ES-I3 (cell line): ENCODE results near the gene LRP1.

Experiments used
- H3K36me3 ChIP-seq: 2 replicates; pipeline ENCODE4 v1.6.1; 2013; ENCODE audit warnings: mild to moderate bottlenecking, low read length, control low read depth, moderate library complexity; ENCODE audit not compliant: insufficient read depth
- H3K4me1 ChIP-seq: 2 replicates; pipeline ENCODE4 v1.6.1; 2013; ENCODE audit warnings: mild to moderate bottlenecking, control low read depth, low read length; ENCODE audit not compliant: insufficient read depth
- H3K9ac ChIP-seq: 2 replicates; pipeline ENCODE4 v1.6.1; 2013; ENCODE audit warnings: low read depth, mild to moderate bottlenecking, low read length, moderate library complexity
- H3K9me3 ChIP-seq: 2 replicates; pipeline ENCODE4 v1.6.1; 2013; ENCODE audit warnings: mild to moderate bottlenecking, low read length, moderate library complexity; ENCODE audit not compliant: control insufficient read depth, insufficient read depth

The LRP1 gene

DNA sequence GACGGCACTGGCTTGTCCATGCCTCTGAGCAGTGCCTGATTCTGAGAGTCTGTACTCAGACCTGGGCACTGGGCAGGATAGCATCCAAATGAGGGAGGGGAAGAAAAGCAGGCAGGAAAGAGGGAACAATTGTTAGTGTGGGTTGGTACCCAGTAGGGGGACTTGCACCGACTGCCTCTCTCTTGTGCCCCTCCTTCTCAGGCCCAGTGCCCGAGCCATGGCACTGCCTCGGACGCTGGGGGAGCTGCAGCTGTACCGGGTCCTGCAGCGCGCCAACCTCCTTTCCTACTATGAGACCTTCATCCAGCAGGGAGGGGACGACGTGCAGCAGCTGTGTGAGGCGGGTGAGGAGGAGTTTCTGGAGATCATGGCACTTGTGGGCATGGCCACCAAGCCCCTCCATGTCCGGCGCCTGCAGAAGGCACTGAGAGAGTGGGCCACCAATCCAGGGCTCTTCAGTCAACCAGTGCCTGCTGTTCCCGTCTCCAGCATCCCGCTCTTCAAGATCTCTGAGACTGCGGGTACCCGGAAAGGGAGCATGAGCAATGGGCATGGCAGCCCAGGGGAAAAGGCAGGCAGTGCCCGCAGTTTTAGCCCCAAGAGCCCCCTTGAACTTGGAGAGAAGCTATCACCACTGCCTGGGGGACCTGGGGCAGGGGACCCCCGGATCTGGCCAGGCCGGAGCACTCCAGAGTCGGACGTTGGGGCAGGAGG is 37.2 kb upstream of the LRP1 start:
- Histone ChIP-seq H3K9me3 (no peaks in the 10 kb centered on the region), H3K4me1 (peaks cover 22% of the 10 kb centered on the region), H3K36me3 (no peaks in the 10 kb centered on the region), H3K9ac (no peak overlapping the region)

DNA sequence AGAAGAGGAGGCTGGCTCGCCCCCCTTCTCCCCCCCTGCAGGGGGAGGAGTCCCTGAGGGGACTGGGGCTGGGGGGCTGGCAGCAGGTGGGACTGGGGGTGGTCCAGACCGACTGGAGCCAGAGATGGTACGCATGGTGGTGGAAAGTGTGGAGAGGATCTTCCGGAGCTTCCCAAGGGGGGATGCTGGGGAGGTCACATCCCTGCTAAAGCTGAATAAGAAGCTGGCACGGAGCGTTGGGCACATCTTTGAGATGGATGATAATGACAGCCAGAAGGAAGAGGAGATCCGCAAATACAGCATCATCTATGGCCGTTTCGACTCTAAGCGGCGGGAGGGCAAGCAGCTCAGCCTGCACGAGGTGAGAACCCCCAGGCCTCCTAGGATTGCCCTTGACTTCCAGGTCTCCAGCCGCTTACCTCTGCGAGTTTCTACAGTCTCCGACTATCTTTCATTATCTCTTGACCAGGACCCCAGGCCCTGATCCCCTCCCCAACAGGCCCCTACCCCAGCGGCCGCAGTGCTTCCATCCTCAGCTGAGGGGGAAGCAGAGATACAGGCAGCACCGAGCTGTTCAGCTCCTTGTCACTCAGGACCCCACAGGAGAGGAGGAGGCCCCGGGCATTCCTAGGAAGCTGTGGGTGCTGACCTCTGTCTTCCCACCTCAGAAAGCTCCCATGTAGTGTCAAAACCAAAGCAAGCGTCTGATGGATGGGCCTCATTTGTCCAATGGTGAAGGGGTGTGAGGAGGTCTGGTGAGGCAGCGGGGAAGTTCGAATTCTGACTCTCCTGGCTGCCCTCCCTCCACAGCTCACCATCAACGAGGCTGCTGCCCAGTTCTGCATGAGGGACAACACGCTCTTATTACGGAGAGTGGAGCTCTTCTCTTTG is 36.4 kb upstream of the LRP1 start:
- Histone ChIP-seq H3K4me1 (peaks cover 26% of the 10 kb centered on the region), H3K36me3 (no peaks in the 10 kb centered on the region), H3K9ac (no peak overlapping the region), H3K9me3 (no peaks in the 10 kb centered on the region)

- no peaks in the 10 kb centered on the region for H3K9me3 ChIP-seq
- no peak overlapping the region for H3K9ac ChIP-seq
- peaks cover 26% of the 10 kb centered on the region for H3K4me1 ChIP-seq
- H3K36me3 ChIP-seq: peaks cover 3% of the 10 kb centered on the region; the same call in 1 of the 2 replicates
Observed at GRCh38 chr12:57092529-57092862, 35.8 kb upstream of the LRP1 start.

DNA sequence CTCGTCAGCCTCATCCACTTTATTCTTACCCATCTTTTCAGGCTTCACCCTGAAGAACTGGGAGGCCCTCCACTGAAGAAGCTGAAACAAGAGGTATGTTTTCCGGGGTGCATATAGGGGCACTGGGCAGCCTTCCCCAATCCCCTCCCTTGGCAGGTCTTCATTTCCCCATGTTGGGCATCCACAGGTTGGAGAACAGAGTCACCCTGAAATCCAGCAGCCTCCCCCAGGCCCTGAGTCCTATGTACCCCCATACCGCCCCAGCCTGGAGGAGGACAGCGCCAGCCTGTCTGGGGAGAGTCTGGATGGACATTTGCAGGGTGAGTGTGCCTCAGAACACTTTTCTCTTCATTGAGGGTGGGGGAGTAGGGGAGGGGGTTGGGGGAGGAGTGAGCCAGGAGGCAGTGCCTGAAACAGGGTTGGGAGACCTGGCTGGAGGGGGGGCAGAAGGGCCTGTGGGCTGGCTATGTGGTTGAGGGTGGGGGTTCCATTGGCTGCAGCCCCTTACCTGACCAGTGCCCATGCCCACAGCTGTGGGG is 35.3 kb upstream of the LRP1 start:
- Histone ChIP-seq H3K4me1 (peaks cover 26% of the 10 kb centered on the region), H3K9me3 (no peaks in the 10 kb centered on the region), H3K9ac (no peak overlapping the region), H3K36me3 (peaks cover 3% of the 10 kb centered on the region; the same call in 1 of the 2 replicates)

- H3K36me3 ChIP-seq: peaks cover 3% of the 10 kb centered on the region; the same call in 1 of the 2 replicates
- H3K9ac ChIP-seq: peak overlapping the region; percentile 42; the same call in 1 of the 2 replicates
- peaks cover 26% of the 10 kb centered on the region for H3K4me1 ChIP-seq
- H3K9me3 ChIP-seq: no peaks in the 10 kb centered on the region
Observed at GRCh38 chr12:57093415-57094207, 34.7 kb upstream of the LRP1 start.

- Histone ChIP-seq H3K9me3 (no peaks in the 10 kb centered on the region), H3K9ac (0 out of 2 replicates have a peak overlapping the region, but pooled peaks have one; percentile 13), H3K4me1 (peaks cover 26% of the 10 kb centered on the region), H3K36me3 (peaks cover 3% of the 10 kb centered on the region; the same call in 1 of the 2 replicates)
Observed at GRCh38 chr12:57094208-57095160, 33.8 kb upstream of the LRP1 start.

DNA sequence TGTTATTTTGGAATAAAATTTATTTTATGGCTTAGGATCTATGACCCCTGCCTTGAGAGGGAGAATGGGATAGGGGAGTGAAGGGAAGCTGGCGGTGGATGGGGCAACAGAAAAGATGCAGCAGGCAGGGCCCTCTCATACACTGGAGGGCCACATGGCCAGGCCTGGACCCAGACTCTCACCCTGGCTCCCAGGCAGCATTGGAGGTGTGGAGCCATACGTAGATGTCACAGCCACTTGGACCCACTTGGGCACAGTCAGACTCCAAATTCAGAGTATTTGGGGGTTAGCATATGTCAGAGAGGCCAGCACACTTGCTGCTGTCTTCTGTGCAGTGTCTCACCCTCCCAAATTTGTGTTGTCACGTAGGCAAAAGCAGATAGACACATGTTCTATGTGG is 32.8 kb upstream of the LRP1 start:
- Histone ChIP-seq H3K36me3 (peaks cover 3% of the 10 kb centered on the region; the same call in 1 of the 2 replicates), H3K4me1 (peaks cover 26% of the 10 kb centered on the region), H3K9ac (no peak overlapping the region), H3K9me3 (no peaks in the 10 kb centered on the region)

GRCh38 chr12:57096099-57096572 is 32.1 kb upstream of the LRP1 start:
- H3K9ac ChIP-seq: no peak overlapping the region
- peaks cover 3% of the 10 kb centered on the region; the same call in 1 of the 2 replicates for H3K36me3 ChIP-seq
- H3K9me3 ChIP-seq: no peaks in the 10 kb centered on the region
- H3K4me1 ChIP-seq: peaks cover 26% of the 10 kb centered on the region

DNA sequence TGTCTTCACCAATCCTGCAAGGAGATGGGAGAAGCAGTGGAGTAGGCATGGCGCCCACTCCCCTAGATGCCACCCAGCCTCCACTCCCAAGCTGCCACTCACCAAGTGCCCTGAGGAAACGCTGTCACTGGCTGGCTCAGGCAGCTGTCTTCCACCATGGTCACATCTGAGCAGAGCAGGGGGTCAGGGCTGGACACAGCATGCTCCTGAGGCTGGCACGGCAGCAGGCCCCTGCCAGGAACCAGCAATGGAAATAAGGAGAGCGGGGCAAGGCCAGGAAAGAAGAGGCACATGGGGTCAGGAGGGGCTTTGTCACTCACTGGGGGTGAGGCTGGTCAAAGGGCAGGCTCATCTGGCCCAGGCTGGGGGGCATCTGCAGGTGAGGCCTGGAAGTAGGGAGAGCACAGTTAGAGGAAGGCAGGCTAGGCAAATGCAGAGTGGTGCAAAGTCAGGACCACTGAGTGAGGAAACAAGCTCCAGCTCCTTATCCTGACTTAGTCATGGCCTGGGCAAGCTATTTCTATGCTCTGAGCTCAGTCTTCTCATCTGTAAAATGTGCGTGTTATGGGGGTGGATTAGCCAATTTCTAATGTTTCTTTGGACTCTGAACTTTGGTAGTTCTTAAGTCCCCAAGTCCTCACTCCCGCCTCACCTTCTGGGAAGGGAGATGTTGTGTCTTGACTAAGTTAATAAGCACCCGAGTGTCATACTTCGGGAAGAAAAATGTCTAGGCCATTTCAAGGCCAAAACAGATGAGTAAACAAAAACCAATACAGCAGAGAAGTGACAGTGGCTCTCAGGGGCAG is 31.3 kb upstream of the LRP1 start:
- peaks cover 3% of the 10 kb centered on the region; the same call in 1 of the 2 replicates for H3K36me3 ChIP-seq
- no peak overlapping the region for H3K9ac ChIP-seq
- peaks cover 26% of the 10 kb centered on the region for H3K4me1 ChIP-seq
- H3K9me3 ChIP-seq: no peaks in the 10 kb centered on the region

DNA sequence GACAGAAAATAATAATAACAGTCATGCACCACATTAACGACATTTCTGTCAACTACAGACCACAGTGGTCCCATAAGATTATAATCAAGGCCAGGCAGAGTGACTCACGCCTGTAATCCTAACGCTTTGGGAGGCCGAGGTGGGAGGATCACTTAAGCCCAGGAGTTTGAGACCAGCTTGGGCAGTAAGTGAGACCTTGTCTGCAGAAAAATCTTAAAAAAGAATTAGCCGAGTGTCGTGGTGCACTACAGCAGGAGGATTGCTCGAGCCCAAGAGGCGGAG is 30.8 kb upstream of the LRP1 start:
- Histone ChIP-seq H3K9me3 (no peaks in the 10 kb centered on the region), H3K36me3 (peaks cover 3% of the 10 kb centered on the region; the same call in 1 of the 2 replicates), H3K4me1 (peaks cover 26% of the 10 kb centered on the region), H3K9ac (no peak overlapping the region)

DNA sequence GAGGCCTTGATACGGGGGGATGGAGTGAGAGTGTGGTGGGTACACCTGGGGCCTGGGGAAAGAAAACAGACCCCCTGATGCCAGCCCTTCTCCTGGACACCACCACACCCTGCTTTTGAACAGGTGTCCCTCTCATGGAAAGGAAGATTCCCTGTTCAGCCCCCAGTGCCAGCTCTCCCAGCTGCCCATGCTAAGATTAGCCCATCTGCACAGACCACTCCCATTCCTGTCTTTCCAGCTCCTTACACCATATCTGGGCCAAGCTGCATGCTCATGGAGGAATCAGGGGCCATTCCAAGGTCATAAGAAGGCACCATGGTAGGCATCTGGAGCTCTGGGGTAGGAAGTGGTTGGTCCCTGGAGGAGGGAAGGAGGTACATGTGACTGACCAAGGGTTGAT is 29.7 kb upstream of the LRP1 start:
- H3K9me3 ChIP-seq: no peaks in the 10 kb centered on the region
- peaks cover 3% of the 10 kb centered on the region; the same call in 1 of the 2 replicates for H3K36me3 ChIP-seq
- H3K4me1 ChIP-seq: peaks cover 21% of the 10 kb centered on the region
- no peak overlapping the region for H3K9ac ChIP-seq

DNA sequence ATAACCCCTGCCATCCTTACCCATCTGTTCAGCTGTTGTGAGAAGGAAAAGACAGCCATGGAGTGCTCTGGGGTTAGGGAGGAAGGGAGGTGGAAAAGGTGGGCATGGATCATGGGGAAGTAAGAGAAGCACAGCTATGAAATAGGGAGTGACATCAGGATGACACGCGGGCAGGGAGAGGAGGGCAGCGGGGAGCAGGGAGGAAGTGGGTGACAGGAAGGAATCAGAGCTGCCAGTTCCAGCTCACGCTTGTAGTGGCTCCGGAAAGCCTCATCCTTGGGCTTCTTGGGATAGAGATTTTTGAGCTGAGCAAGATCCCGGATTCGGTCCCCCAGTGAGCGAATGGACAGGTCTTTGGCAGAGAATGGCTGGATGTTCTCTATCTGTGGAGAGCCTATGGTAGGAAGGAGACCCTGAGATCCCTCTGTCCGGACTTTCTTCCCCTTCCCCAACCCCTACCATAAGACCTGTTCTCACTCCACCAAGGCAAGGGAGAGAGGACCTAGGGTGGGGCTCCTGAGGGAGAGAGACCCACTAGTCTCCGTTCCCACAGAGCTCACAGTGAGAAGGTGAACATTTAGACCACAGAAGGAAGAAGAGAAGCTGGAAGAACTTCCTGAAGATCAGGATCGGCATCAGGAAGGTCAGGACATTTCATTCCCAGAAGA is 29.1 kb upstream of the LRP1 start:
- Histone ChIP-seq H3K4me1 (peaks cover 19% of the 10 kb centered on the region), H3K36me3 (peaks cover 3% of the 10 kb centered on the region; the same call in 1 of the 2 replicates), H3K9me3 (no peaks in the 10 kb centered on the region), H3K9ac (no peak overlapping the region)
